Parathyroid adenoma (tissue), 2 donors: ENCODE measurements around the gene COL4A3.

Experiments used
- H2AFZ ChIP-seq: fragments of 300-600 bp; sonication (generic); one replicate; pipeline ENCODE4 v1.7.0; 2017; ENCODE audit warnings: antibody characterized with exemption, mild to moderate bottlenecking
- H3K27ac ChIP-seq: fragments of 300-600 bp; sonication (generic); one replicate; pipeline ENCODE4 v1.7.0; 2017
- H3K27me3 ChIP-seq: fragments of 300-600 bp; sonication (generic); one replicate; pipeline ENCODE4 v1.7.0; 2017; ENCODE audit warnings: low read length; ENCODE audit not compliant: control insufficient read depth, insufficient read depth
- H3K36me3 ChIP-seq: fragments of 300-600 bp; sonication (generic); one replicate; pipeline ENCODE4 v1.7.0; 2017; ENCODE audit warnings: low read length; ENCODE audit not compliant: control insufficient read depth, insufficient read depth
- H3K4me1 ChIP-seq: fragments of 300-600 bp; sonication (generic); one replicate; pipeline ENCODE4 v1.7.0; 2017; ENCODE audit warnings: control low read depth
- H3K4me2 ChIP-seq: fragments of 300-600 bp; sonication (generic); one replicate; pipeline ENCODE4 v1.7.0; 2017; ENCODE audit warnings: low read length
- H3K4me3 ChIP-seq: fragments of 300-600 bp; sonication (generic); one replicate; pipeline ENCODE4 v1.7.0; 2017; ENCODE audit warnings: low read depth, low read length
- H3K79me2 ChIP-seq: fragments of 300-600 bp; sonication (generic); one replicate; pipeline ENCODE4 v1.7.0; 2017; ENCODE audit warnings: control low read depth
- H3K9ac ChIP-seq: fragments of 300-600 bp; sonication (generic); one replicate; pipeline ENCODE4 v1.7.0; 2017; ENCODE audit warnings: mild to moderate bottlenecking
- H3K9me3 ChIP-seq: fragments of 300-600 bp; sonication (generic); one replicate; pipeline ENCODE4 v1.7.0; 2017; ENCODE audit warnings: low read length; ENCODE audit not compliant: control insufficient read depth
- CTCF ChIP-seq: fragments of 300-600 bp; sonication (generic); IDR thresholded peaks from one replicate; pipeline ENCODE4 v1.7.0; 2017; ENCODE audit warnings: antibody characterized with exemption, mild to moderate bottlenecking
- donor health status: primary hyperparathyroidism.

COL4A3 gene

DNA sequence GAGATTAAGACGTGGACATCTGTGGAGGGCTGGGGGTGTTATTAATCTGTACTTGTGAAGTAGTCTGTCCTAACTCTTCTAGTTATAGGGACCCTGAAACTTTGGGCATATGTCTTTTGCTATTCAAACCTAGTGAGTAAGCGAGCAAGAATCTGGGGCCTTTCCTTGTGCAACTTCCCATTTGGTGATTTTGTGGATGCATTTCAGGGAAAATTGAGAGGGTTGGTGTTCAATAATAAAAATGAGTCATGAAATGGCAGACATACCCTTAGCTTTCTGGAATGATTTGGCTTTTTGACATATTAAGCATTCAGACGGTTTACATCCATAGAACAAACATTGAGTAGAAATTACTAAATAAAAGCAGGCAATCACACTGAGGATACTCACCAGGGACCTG, 17.4 kb upstream of the COL4A3 start:
- no peaks in the 10 kb centered on the region for H3K36me3 ChIP-seq
- H3K9ac ChIP-seq, result no peak overlapping the region
- no peaks in the 10 kb centered on the region for H3K79me2 ChIP-seq
- TF ChIP-seq CTCF, result no peak
- H3K9me3 ChIP-seq, result no peaks in the 10 kb centered on the region
- no peak overlapping the region for H3K4me2 ChIP-seq
- no peak overlapping the region for H3K27ac ChIP-seq
- H3K27me3 ChIP-seq, result no peaks in the 10 kb centered on the region
- H3K4me1 ChIP-seq, result no peaks in the 10 kb centered on the region
- H3K4me3 ChIP-seq, result no peak overlapping the region
- no peak overlapping the region for H2AFZ ChIP-seq

- Histone ChIP-seq H3K9me3 (no peaks in the 10 kb centered on the region), H3K9ac (no peak overlapping the region)
- TF ChIP-seq CTCF, result no peak
These were observed 16.3 kb upstream of the COL4A3 start for GRCh38 chr2:227148106-227148505.

DNA sequence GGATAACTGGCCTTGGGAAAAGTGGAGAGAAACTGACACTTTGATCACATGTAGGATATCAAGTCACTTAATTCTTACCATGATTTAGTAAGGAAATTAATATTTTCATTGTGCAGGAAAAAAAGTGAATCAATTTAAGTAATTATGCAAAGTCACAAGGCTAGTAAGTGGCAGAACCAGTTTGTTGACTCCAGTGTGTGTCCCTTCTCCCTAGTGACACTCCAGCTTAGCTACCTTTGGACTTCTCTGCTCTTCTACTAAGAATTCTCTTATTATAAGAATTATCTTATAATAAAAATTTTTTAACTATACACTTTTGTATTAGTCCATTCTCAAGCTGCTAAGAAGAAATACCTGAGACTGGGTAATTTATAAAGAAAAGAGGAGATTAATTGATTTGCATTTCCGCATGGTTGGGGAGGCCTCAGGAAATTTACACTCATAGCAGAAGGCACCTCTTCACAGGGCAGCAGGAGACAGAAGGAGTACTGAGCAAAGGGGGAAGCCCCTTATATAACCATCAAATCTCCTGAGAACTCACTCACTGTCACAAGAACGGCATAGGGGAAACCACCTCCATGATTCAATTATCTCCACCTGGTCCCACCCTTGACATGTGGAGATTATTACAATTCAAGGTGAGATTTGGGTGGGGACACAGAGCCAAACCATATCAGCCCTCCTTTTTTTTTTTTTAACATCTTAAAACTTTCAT, 14.0 kb upstream of the COL4A3 start:
- Histone ChIP-seq H3K4me3 (no peak overlapping the region), H3K9me3 (no peaks in the 10 kb centered on the region), H3K27me3 (no peaks in the 10 kb centered on the region), H3K4me1 (peaks cover 5% of the 10 kb centered on the region), H3K4me2 (no peak overlapping the region), H3K27ac (no peak overlapping the region), H3K79me2 (no peaks in the 10 kb centered on the region), H3K36me3 (no peaks in the 10 kb centered on the region), H3K9ac (no peak overlapping the region), H2AFZ (no peak overlapping the region)
- no peak for TF ChIP-seq CTCF

More at GRCh38 chr2:227148106-227148505, 16.3 kb upstream of the COL4A3 start:
- Histone ChIP-seq H3K4me2 (no peak overlapping the region), H3K36me3 (no peaks in the 10 kb centered on the region), H3K79me2 (no peaks in the 10 kb centered on the region), H3K4me3 (no peak overlapping the region), H3K27ac (no peak overlapping the region), H3K4me1 (peaks cover 2% of the 10 kb centered on the region), H2AFZ (no peak overlapping the region), H3K27me3 (no peaks in the 10 kb centered on the region)

DNA sequence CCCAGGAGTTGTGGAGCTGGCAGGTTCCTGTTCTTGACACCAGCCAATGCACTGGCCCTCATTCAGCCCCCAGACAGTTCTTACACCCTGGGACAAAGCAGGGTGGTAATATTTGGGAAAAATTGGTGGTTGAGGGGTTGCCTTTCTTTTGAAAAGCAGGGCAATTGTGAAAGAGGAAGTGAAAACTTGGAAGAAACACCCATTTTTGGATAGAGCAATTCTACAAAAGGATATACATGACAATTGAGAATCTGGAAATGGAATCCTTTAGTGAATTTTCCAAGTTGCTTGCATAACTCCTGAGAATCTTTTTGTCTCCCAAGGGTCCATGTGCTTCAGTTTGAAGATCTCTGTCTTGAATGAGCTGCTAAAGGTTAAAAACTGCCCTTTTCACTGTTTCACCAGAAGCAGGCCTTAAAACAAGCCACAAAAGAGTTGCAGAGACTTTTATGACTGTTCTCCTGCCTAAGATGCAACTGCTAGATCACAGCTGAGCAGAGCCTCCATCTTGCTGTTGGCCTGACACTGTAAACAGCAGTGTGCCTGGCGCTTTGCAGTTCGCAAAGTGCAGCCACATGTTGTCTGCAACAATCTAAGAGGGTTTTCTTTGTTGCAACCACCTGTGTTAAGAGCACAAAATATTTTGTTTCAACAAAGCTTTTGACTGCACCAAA, 12.2 kb upstream of the COL4A3 start:
- H3K9ac ChIP-seq, result no peak overlapping the region
- TF ChIP-seq CTCF, result no peak
- H3K79me2 ChIP-seq, result no peaks in the 10 kb centered on the region
- no peaks in the 10 kb centered on the region for H3K36me3 ChIP-seq
- H3K4me1 ChIP-seq, result peaks cover 5% of the 10 kb centered on the region
- H3K27ac ChIP-seq, result no peak overlapping the region
- no peaks in the 10 kb centered on the region for H3K9me3 ChIP-seq
- no peak overlapping the region for H2AFZ ChIP-seq
- H3K4me2 ChIP-seq, result no peak overlapping the region
- no peak overlapping the region for H3K4me3 ChIP-seq
- no peaks in the 10 kb centered on the region for H3K27me3 ChIP-seq
